CD1c-positive myeloid dendritic cell (primary cell): Measurements from ENCODE around the gene AGBL3.
"Not testable (repeated sequence)": the region's sequence is repeated elsewhere in the genome, so short reads cannot be mapped to it uniquely, and the experiment has no call there.

Experiments used
- DNase-seq: peaks from one replicate; pipeline ENCODE4 v3.0.0-alpha.2; 2016; ENCODE audit errors: extremely low spot score

The AGBL3 gene

GRCh38 chr7:135075716-135076115, 89.4 kb downstream of the AGBL3 start:
- DNase-seq = no peak

GRCh38 chr7:135076882-135077281, 90.6 kb downstream of the AGBL3 start:
- DNase-seq = no peak

GRCh38 chr7:135077642-135078041, 91.3 kb downstream of the AGBL3 start:
- DNase-seq = no peak

GRCh38 chr7:135078051-135078450, 91.7 kb downstream of the AGBL3 start:
- DNase-seq = no peak

- DNase-seq = no peak
Measured at GRCh38 chr7:135079068-135079467, 92.8 kb downstream of the AGBL3 start.

- no peak for DNase-seq
Measured at GRCh38 chr7:135083005-135083404, 96.7 kb downstream of the AGBL3 start.

GRCh38 chr7:135088566-135088965, 102.3 kb downstream of the AGBL3 start:
- no peak for DNase-seq

- no peak for DNase-seq
Measured at GRCh38 chr7:135091717-135092116, 105.4 kb downstream of the AGBL3 start.

- DNase-seq = no peak
Measured at GRCh38 chr7:135094472-135095237, 108.3 kb downstream of the AGBL3 start.

GRCh38 chr7:135095450-135095849, 109.1 kb downstream of the AGBL3 start:
- DNase-seq = no peak

GRCh38 chr7:135098391-135098790, 112.1 kb downstream of the AGBL3 start:
- no peak for DNase-seq

- DNase-seq = no peak
Measured at GRCh38 chr7:135100856-135101255, 114.5 kb downstream of the AGBL3 start.

GRCh38 chr7:135102372-135102771, 116.1 kb downstream of the AGBL3 start:
- no peak for DNase-seq

- no peak for DNase-seq
Measured at GRCh38 chr7:135109562-135109961, 123.3 kb downstream of the AGBL3 start.

GRCh38 chr7:135109976-135110375, 123.7 kb downstream of the AGBL3 start:
- no peak for DNase-seq

- no peak for DNase-seq
Measured at GRCh38 chr7:135111379-135111778, 125.1 kb downstream of the AGBL3 start.

GRCh38 chr7:135114622-135115021, 128.3 kb downstream of the AGBL3 start:
- no peak for DNase-seq

- DNase-seq = no peak
Measured at GRCh38 chr7:135117096-135117495, 130.8 kb downstream of the AGBL3 start.

GRCh38 chr7:135121868-135122267, 135.6 kb downstream of the AGBL3 start:
- DNase-seq = no peak

GRCh38 chr7:135124631-135125030, 138.3 kb downstream of the AGBL3 start:
- not testable (repeated sequence) for DNase-seq

- DNase-seq = no peak
Measured at GRCh38 chr7:135128931-135129330, 142.6 kb downstream of the AGBL3 start.

GRCh38 chr7:135129579-135129978, 143.3 kb downstream of the AGBL3 start:
- DNase-seq = no peak

- no peak for DNase-seq
Measured at GRCh38 chr7:135143885-135144668, 157.8 kb downstream of the AGBL3 start.
